H9 (cell line): ENCODE results near the gene CCDC102A. TPM values are rescaled to one million over a fixed set of nuclear protein-coding genes. Genes with fewer than 3 reads are reported as not detected.
A peak's percentile ranks its signal among the peaks of the same experiment; 100 is the strongest.

Source experiments
- DNase-seq: peaks from one replicate; pipeline ENCODE4 v3.0.0-alpha.2; 2017
- H2AFZ ChIP-seq: one replicate; pipeline ENCODE4 v1.6.1; 2013; ENCODE audit warnings: mild to moderate bottlenecking, low read length, control low read depth, moderate library complexity
- H2AK5ac ChIP-seq: 2 replicates; pipeline ENCODE4 v1.6.1; 2013; ENCODE audit warnings: low read length, control low read depth, mixed read lengths; ENCODE audit not compliant: insufficient read length
- H2BK120ac ChIP-seq: one replicate; pipeline ENCODE4 v1.6.1; 2013; ENCODE audit warnings: low read depth, mild to moderate bottlenecking, low read length, control low read depth, inconsistent platforms; ENCODE audit not compliant: poor library complexity, severe bottlenecking
- H2BK12ac ChIP-seq: 2 replicates; pipeline ENCODE4 v1.6.1; 2013; ENCODE audit warnings: low read length, control low read depth, mixed read lengths, low read depth; ENCODE audit not compliant: insufficient read length
- H2BK15ac ChIP-seq: 2 replicates; pipeline ENCODE4 v1.6.1; 2013; ENCODE audit warnings: low read depth, low read length, control low read depth
- H2BK20ac ChIP-seq: one replicate; pipeline ENCODE4 v1.6.1; 2013; ENCODE audit warnings: low read depth, mild to moderate bottlenecking, low read length, control low read depth, inconsistent platforms; ENCODE audit not compliant: poor library complexity, severe bottlenecking
- H2BK5ac ChIP-seq: 2 replicates; pipeline ENCODE4 v1.6.1; 2013; ENCODE audit warnings: low read length, control low read depth, mixed read lengths; ENCODE audit not compliant: insufficient read length
- H3K14ac ChIP-seq: 2 replicates; pipeline ENCODE4 v1.6.1; 2013; ENCODE audit warnings: low read length, control low read depth; ENCODE audit not compliant: insufficient read depth
- H3K18ac ChIP-seq: 2 replicates; pipeline ENCODE4 v1.6.1; 2013; ENCODE audit warnings: low read depth, mild to moderate bottlenecking, mixed read lengths, low read length, control low read depth; ENCODE audit not compliant: insufficient read length
- H3K23ac ChIP-seq: 2 replicates; pipeline ENCODE4 v1.6.1; 2013; ENCODE audit warnings: low read length, control low read depth, mixed read lengths, low read depth; ENCODE audit not compliant: insufficient read length
- H3K23me2 ChIP-seq: 2 replicates; pipeline ENCODE4 v1.6.1; 2013; ENCODE audit warnings: low read depth, mild to moderate bottlenecking, mixed read lengths, low read length, control low read depth; ENCODE audit not compliant: insufficient read length, poor library complexity, severe bottlenecking
- H3K27ac ChIP-seq: 2 replicates; pipeline ENCODE4 v1.5.1; 2013; ENCODE audit warnings: low read length, control low read depth, mixed read lengths, low read depth; ENCODE audit not compliant: insufficient read length
- H3K27me3 ChIP-seq: 2 replicates; pipeline ENCODE4 v1.6.1; 2013; ENCODE audit warnings: low read length, control low read depth, inconsistent platforms; ENCODE audit not compliant: insufficient read depth
- H3K4ac ChIP-seq: 2 replicates; pipeline ENCODE4 v1.6.1; 2013; ENCODE audit warnings: low read depth, mild to moderate bottlenecking, control low read depth, inconsistent platforms, low read length, moderate library complexity
- H3K4me1 ChIP-seq: 2 replicates; pipeline ENCODE4 v1.6.1; 2013; ENCODE audit warnings: low read length, control low read depth, inconsistent platforms; ENCODE audit not compliant: insufficient read depth
- H3K4me2 ChIP-seq: 2 replicates; pipeline ENCODE4 v1.6.1; 2013; ENCODE audit warnings: low read length, control low read depth, mixed read lengths; ENCODE audit not compliant: insufficient read length, insufficient read depth
- H3K56ac ChIP-seq: 2 replicates; pipeline ENCODE4 v1.6.1; 2013; ENCODE audit warnings: low read depth, mild to moderate bottlenecking, mixed read lengths, low read length, control low read depth; ENCODE audit not compliant: insufficient read length
- H3K79me1 ChIP-seq: 2 replicates; pipeline ENCODE4 v1.6.1; 2013; ENCODE audit warnings: low read depth, mild to moderate bottlenecking, moderate library complexity, low read length, control low read depth, inconsistent platforms; ENCODE audit not compliant: insufficient read depth, poor library complexity, severe bottlenecking
- H3K79me2 ChIP-seq: 2 replicates; pipeline ENCODE4 v1.6.1; 2013; ENCODE audit warnings: low read length, control low read depth, inconsistent platforms; ENCODE audit not compliant: insufficient read depth
- H3K9ac ChIP-seq: 2 replicates; pipeline ENCODE4 v1.6.1; 2013; ENCODE audit warnings: low read length, control low read depth, mixed read lengths; ENCODE audit not compliant: insufficient read length; ENCODE audit errors: extremely low read depth
- H3K9me3 ChIP-seq: one replicate; pipeline ENCODE4 v1.6.1; 2013; ENCODE audit warnings: low read depth, low read length, inconsistent platforms; ENCODE audit not compliant: control insufficient read depth
- H3T11ph ChIP-seq: one replicate; pipeline ENCODE4 v1.6.1; 2013; ENCODE audit warnings: mild to moderate bottlenecking, low read length, control low read depth, inconsistent platforms
- H4K20me1 ChIP-seq: one replicate; pipeline ENCODE4 v1.6.1; 2013; ENCODE audit not compliant: control insufficient read depth, insufficient read length, insufficient read depth
- H4K5ac ChIP-seq: 2 replicates; pipeline ENCODE4 v1.6.1; 2013; ENCODE audit warnings: low read depth, mild to moderate bottlenecking, mixed read lengths, low read length, control low read depth; ENCODE audit not compliant: insufficient read length
- H4K8ac ChIP-seq: replicated peaks from 2 replicates; pipeline ENCODE4 v1.6.1; 2013; ENCODE audit warnings: low read length, control low read depth, mixed read lengths, low read depth; ENCODE audit not compliant: insufficient read length
- H4K91ac ChIP-seq: 2 replicates; pipeline ENCODE4 v1.6.1; 2013; ENCODE audit warnings: low read depth, mild to moderate bottlenecking, moderate library complexity, mixed read lengths, low read length, control low read depth; ENCODE audit not compliant: insufficient read length
- H3K27ac Mint-ChIP-seq, 3 experiments: 2 replicates in 2 of 3; 3 replicates in 1 of 3; pipeline ENCODE4 v1.8.0; 2020 to 2021; ENCODE audit warnings: mixed read lengths in 3 of 3, mild to moderate bottlenecking in 1 of 3, moderate library complexity in 1 of 3
- H3K27me3 Mint-ChIP-seq: 2 replicates; pipeline ENCODE4 v1.8.0; 2021; ENCODE audit warnings: low read depth, mild to moderate bottlenecking, moderate library complexity, mixed read lengths
- H3K36me3 Mint-ChIP-seq, 3 experiments: 2 replicates in 2 of 3; 3 replicates in 1 of 3; pipeline ENCODE4 v1.8.0; 2020 to 2021; ENCODE audit warnings: low read depth in 3 of 3, mixed read lengths in 3 of 3; ENCODE audit not compliant: insufficient read depth in 1 of 3
- H3K4me1 Mint-ChIP-seq, 2 experiments: 2 replicates each; pipeline ENCODE4 v1.8.0; 2020; ENCODE audit warnings: mixed read lengths in 2 of 2
- H3K4me3 Mint-ChIP-seq, 2 experiments: 2 replicates in 1 of 2; 3 replicates in 1 of 2; pipeline ENCODE4 v1.8.0; 2020 to 2021; ENCODE audit warnings: mild to moderate bottlenecking in 2 of 2, mixed read lengths in 2 of 2, moderate library complexity in 1 of 2
- H3K9me3 Mint-ChIP-seq, 2 experiments: 2 replicates in 1 of 2; 3 replicates in 1 of 2; pipeline ENCODE4 v1.8.0; 2020; ENCODE audit warnings: mild to moderate bottlenecking in 2 of 2, mixed read lengths in 2 of 2, moderate library complexity in 1 of 2
- CTCF ChIP-seq: fragments of 200-600 bp; sonication (generic); conservative IDR thresholded peaks from 3 replicates; pipeline ENCODE4 v1.8.0; 2021; ENCODE audit warnings: antibody characterized with exemption, mild to moderate bottlenecking
- WGBS: extraction: QIAGEN DNeasy Blood & Tissue Kit; methylation state at CpG from one replicate; pipeline ENCODE4 v1.1.7; 2013; ENCODE audit warnings: missing lambda C conversion rate, low lambda C conversion rate, mixed read lengths; ENCODE audit not compliant: insufficient read length; ENCODE audit errors: extremely low coverage; 5-methylcytosine and 5-hydroxymethylcytosine counted together
- total RNA-seq: library from RNA; stranded (reverse); gene quantifications from 2 replicates; pipeline ENCODE4 v1.2.1, GENCODE V29; 2021

Gene CCDC102A
- total RNA-seq, 1 experiment from 2014 or later, result 8.2 TPM

GRCh38 chr16:57513371-57514102, 22.8 kb downstream of the CCDC102A start:
- Mint-ChIP-seq H3K4me3 (no peak overlapping the region), H3K36me3 (peaks cover 0 to 2% (median 0%) of the 10 kb centered on the region in 3 experiments; a peak in 1 of 7 replicates), H3K27ac (peak overlapping the region in 1 of 3 experiments; percentile 51; a peak in 1 of 7 replicates), H3K27me3 (peaks cover 2% of the 10 kb centered on the region; the same call in 1 of the 2 replicates), H3K4me1 (0 out of 4 replicates have a peak, but pooled peaks cover 0 to 4% of the 10 kb centered on the region in 2 experiments), H3K9me3 (no peaks in the 10 kb centered on the region)
- H2BK12ac ChIP-seq, result no peak overlapping the region
- no peak overlapping the region for H2AFZ ChIP-seq
- no peak overlapping the region for H3K9ac ChIP-seq
- H2BK5ac ChIP-seq, result no peak overlapping the region
- no peak overlapping the region for H3K4me2 ChIP-seq
- no peaks in the 10 kb centered on the region for H3K23me2 ChIP-seq
- H3K27ac ChIP-seq, result no peak overlapping the region
- H3T11ph ChIP-seq, result no peak overlapping the region
- no peak overlapping the region for H2BK15ac ChIP-seq
- no peaks in the 10 kb centered on the region for H3K79me2 ChIP-seq
- no peak overlapping the region for H3K4ac ChIP-seq
- no peak overlapping the region for H4K8ac ChIP-seq
- H2BK20ac ChIP-seq, result no peak overlapping the region
- no peak overlapping the region for H3K23ac ChIP-seq
- TF ChIP-seq CTCF, result no peak
- WGBS, result no CpG with 5 or more reads among the region's 14 CpGs
- no peaks in the 10 kb centered on the region for H3K9me3 ChIP-seq
- no peak overlapping the region for H3K18ac ChIP-seq
- H3K27me3 ChIP-seq, result no peaks in the 10 kb centered on the region
- no peak overlapping the region for H4K91ac ChIP-seq
- H2BK120ac ChIP-seq, result no peak overlapping the region
- no peak overlapping the region for H3K14ac ChIP-seq
- H4K5ac ChIP-seq, result no peak overlapping the region
- DNase-seq, result no peak
- no peak overlapping the region for H3K56ac ChIP-seq
- no peaks in the 10 kb centered on the region for H3K4me1 ChIP-seq
- H3K79me1 ChIP-seq, result no peaks in the 10 kb centered on the region
- no peak overlapping the region for H2AK5ac ChIP-seq
- no peaks in the 10 kb centered on the region for H4K20me1 ChIP-seq
